ENCODE measurements around the gene PSMA5. TPM values are rescaled to one million over a fixed set of nuclear protein-coding genes. Genes with fewer than 3 reads are reported as not detected.

PSMA5 gene
- total RNA-seq, 1 donor: 56.1 TPM

- TF ChIP-seq CTCF (IDR thresholded peaks at IDR 0.05; ENCODE audit: insufficient read depth, low read length): no peak
- peak; percentile 73 for DNase-seq (ENCODE audit: low read depth)
- no peak overlapping the region for H3K4me3 ChIP-seq (ENCODE audit: low read depth, low read length)
These were observed 55.4 kb downstream of the PSMA5 start for GRCh38 chr1:109370712-109371340.

GRCh38 chr1:109369167-109369746, 57.0 kb downstream of the PSMA5 start:
- no peak overlapping the region for H3K4me3 ChIP-seq (ENCODE audit: low read depth, low read length)
- no peak for TF ChIP-seq CTCF (IDR thresholded peaks at IDR 0.05; ENCODE audit: insufficient read depth, low read length)
- no peak for DNase-seq (ENCODE audit: low read depth)

GRCh38 chr1:109368464-109368863, 57.8 kb downstream of the PSMA5 start:
- TF ChIP-seq CTCF (IDR thresholded peaks at IDR 0.05; ENCODE audit: insufficient read depth, low read length): no peak
- DNase-seq (ENCODE audit: low read depth): no peak
- H3K4me3 ChIP-seq (ENCODE audit: low read depth, low read length): no peak overlapping the region

- H3K4me3 ChIP-seq (ENCODE audit: low read depth, low read length): no peak overlapping the region
- no peak for TF ChIP-seq CTCF (IDR thresholded peaks at IDR 0.05; ENCODE audit: insufficient read depth, low read length)
- DNase-seq (ENCODE audit: low read depth): no peak
These were observed 58.6 kb downstream of the PSMA5 start for GRCh38 chr1:109367626-109368025.

- no peak for TF ChIP-seq CTCF (IDR thresholded peaks at IDR 0.05; ENCODE audit: insufficient read depth, low read length)
- DNase-seq (ENCODE audit: low read depth): no peak
- H3K4me3 ChIP-seq (ENCODE audit: low read depth, low read length): no peak overlapping the region
These were observed 60.5 kb downstream of the PSMA5 start for GRCh38 chr1:109365642-109366204.

- H3K4me3 ChIP-seq (ENCODE audit: low read depth, low read length): no peak overlapping the region
- no peak for DNase-seq (ENCODE audit: low read depth)
- no peak for TF ChIP-seq CTCF (IDR thresholded peaks at IDR 0.05; ENCODE audit: insufficient read depth, low read length)
These were observed 64.6 kb downstream of the PSMA5 start for GRCh38 chr1:109361649-109362048.

Measured in fibroblast of the aortic adventitia (primary cell).